Adipocyte (in vitro differentiated cells): ENCODE results near the gene RALGAPA1.

Source experiments
- DNase-seq: peaks from one replicate; pipeline ENCODE4 v3.0.0-alpha.2; 2015; ENCODE audit warnings: low read depth
- H3K27me3 ChIP-seq: replicated peaks from 2 replicates; pipeline ENCODE4 v1.7.0; 2013; ENCODE audit warnings: mild to moderate bottlenecking, low read length, moderate library complexity; ENCODE audit not compliant: control insufficient read depth, insufficient read depth
- H3K36me3 ChIP-seq: 2 replicates; pipeline ENCODE4 v1.7.0; 2013; ENCODE audit warnings: low read length, mild to moderate bottlenecking, moderate library complexity; ENCODE audit not compliant: control insufficient read depth, insufficient read depth, severe bottlenecking
- H3K4me1 ChIP-seq: 2 replicates; pipeline ENCODE4 v1.7.0; 2013; ENCODE audit warnings: mild to moderate bottlenecking, low read length, moderate library complexity; ENCODE audit not compliant: control insufficient read depth, insufficient read depth
- H3K4me3 ChIP-seq: 2 replicates; pipeline ENCODE4 v1.7.0; 2013; ENCODE audit warnings: mild to moderate bottlenecking, low read length, moderate library complexity
- H3K9ac ChIP-seq: 2 replicates; pipeline ENCODE4 v1.7.0; 2013; ENCODE audit warnings: mild to moderate bottlenecking, low read length, moderate library complexity
- H3K9me3 ChIP-seq: 2 replicates; pipeline ENCODE4 v1.7.0; 2013; ENCODE audit warnings: mild to moderate bottlenecking, low read length, moderate library complexity; ENCODE audit not compliant: control insufficient read depth

Gene RALGAPA1

GRCh38 chr14:35503646-35504045, 305.4 kb downstream of the RALGAPA1 start:
- no peaks in the 10 kb centered on the region for H3K36me3 ChIP-seq
- H3K9me3 ChIP-seq: peaks cover 8% of the 10 kb centered on the region
- no peak overlapping the region for H3K4me3 ChIP-seq
- H3K4me1 ChIP-seq: no peaks in the 10 kb centered on the region
- no peak overlapping the region for H3K9ac ChIP-seq
- DNase-seq: no peak
- H3K27me3 ChIP-seq: peaks cover 4% of the 10 kb centered on the region

DNA sequence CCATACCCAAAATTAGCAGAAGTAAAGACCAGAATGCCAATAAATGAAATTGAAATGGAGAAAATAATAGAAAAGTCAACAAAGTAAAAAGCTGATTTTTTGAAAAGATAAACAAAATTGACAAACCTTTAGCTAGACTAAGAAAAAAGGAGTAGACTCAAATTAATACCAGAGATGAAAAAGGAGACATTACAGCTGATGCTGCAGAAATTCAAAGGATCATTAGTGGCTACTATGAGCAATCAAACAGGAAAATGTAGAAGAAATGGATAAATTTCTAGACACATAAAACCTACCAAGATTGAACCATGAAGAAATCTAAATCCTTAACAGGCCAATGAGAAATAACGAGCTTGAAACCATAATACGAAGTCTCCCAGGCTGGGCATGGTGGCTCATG, 309.9 kb downstream of the RALGAPA1 start:
- DNase-seq: no peak
- no peak overlapping the region for H3K9ac ChIP-seq
- peaks cover 8% of the 10 kb centered on the region for H3K9me3 ChIP-seq
- no peaks in the 10 kb centered on the region for H3K36me3 ChIP-seq
- H3K27me3 ChIP-seq: no peaks in the 10 kb centered on the region
- H3K4me3 ChIP-seq: no peak overlapping the region
- H3K4me1 ChIP-seq: no peaks in the 10 kb centered on the region

DNA sequence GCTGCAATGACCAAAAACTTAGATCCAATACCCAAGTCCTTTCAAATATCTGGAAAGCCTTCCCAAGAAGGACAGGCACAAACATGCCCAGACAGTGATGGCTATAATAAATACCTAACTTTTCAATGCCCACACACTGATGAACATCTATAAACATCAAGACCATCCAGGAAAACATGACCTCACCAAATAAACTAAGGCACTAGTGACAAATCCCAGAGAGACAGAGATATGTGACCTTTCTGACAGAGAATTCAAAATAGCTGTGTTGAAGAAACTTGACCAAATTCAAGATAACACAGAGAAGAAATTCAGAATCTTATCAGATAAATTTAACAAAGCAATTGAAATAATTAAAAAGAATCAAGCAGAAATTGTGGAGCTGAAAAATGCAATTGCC, 313.8 kb downstream of the RALGAPA1 start:
- H3K9ac ChIP-seq: no peak overlapping the region
- no peak for DNase-seq
- H3K4me1 ChIP-seq: no peaks in the 10 kb centered on the region
- H3K27me3 ChIP-seq: no peaks in the 10 kb centered on the region
- H3K4me3 ChIP-seq: no peak overlapping the region
- peaks cover 18% of the 10 kb centered on the region for H3K9me3 ChIP-seq
- no peaks in the 10 kb centered on the region for H3K36me3 ChIP-seq

- DNase-seq: no peak
- no peak overlapping the region for H3K9ac ChIP-seq
- peaks cover 12% of the 10 kb centered on the region for H3K9me3 ChIP-seq
- no peak overlapping the region for H3K4me3 ChIP-seq
- no peaks in the 10 kb centered on the region for H3K27me3 ChIP-seq
- no peaks in the 10 kb centered on the region for H3K4me1 ChIP-seq
- no peaks in the 10 kb centered on the region for H3K36me3 ChIP-seq
Measured at GRCh38 chr14:35492569-35493014, 316.5 kb downstream of the RALGAPA1 start.
